Activated CD8-positive, alpha-beta T cell treated with anti-CD3 and anti-CD28 coated beads for 36 hours (primary cell): ENCODE data around the gene MAP7D3. TPM values are rescaled to one million over a fixed set of nuclear protein-coding genes. Genes with fewer than 3 reads are reported as not detected.

Experiments
- ATAC-seq: fragments of 200-7000 bp; cut with Tn5 transposase; one replicate; pipeline ENCODE4 v1.10.0; 2021; ENCODE audit warnings: mild to moderate bottlenecking, moderate library complexity
- CTCF ChIA-PET: fragments of 350-600 bp; sonication (Branson Sonifier 250); formaldehyde crosslinking; loops from one replicate; lab custom pipeline; 2021; ENCODE audit warnings: antibody characterized with exemption; lab: Charles Lee
- POLR2A ChIA-PET: fragments of 350-600 bp; sonication (Branson Sonifier 250); formaldehyde crosslinking; loops from one replicate; lab custom pipeline; 2021; ENCODE audit warnings: antibody characterized with exemption; lab: Charles Lee
- DNase-seq: peaks from one replicate; pipeline ENCODE4 v3.0.0-alpha.2; 2020
- H3K27ac Mint-ChIP-seq: one replicate; pipeline ENCODE4 v1.8.0; 2021; ENCODE audit warnings: mild to moderate bottlenecking, mixed read lengths
- H3K27me3 Mint-ChIP-seq: one replicate; pipeline ENCODE4 v1.8.0; 2021; ENCODE audit warnings: mixed read lengths
- H3K36me3 Mint-ChIP-seq: one replicate; pipeline ENCODE4 v1.8.0; 2021; ENCODE audit warnings: low read depth, mixed read lengths
- H3K4me1 Mint-ChIP-seq: one replicate; pipeline ENCODE4 v1.8.0; 2021; ENCODE audit warnings: low read depth, mixed read lengths
- H3K4me3 Mint-ChIP-seq: one replicate; pipeline ENCODE4 v1.8.0; 2021; ENCODE audit warnings: mild to moderate bottlenecking, moderate library complexity, mixed read lengths
- H3K9me3 Mint-ChIP-seq: one replicate; pipeline ENCODE4 v1.8.0; 2021; ENCODE audit warnings: mixed read lengths
- CTCF ChIP-seq: fragments of 200-600 bp; IDR thresholded peaks from one replicate; pipeline ENCODE4 v1.8.0; 2022; ENCODE audit warnings: antibody characterized with exemption, mild to moderate bottlenecking
- intact Hi-C: fragments of 100-400 bp; cut with micrococcal nuclease; formaldehyde crosslinking; loops from one replicate; pipeline ENCODE4 v1.10.0; 2022
- total RNA-seq, 2 experiments: library from RNA; stranded (reverse); gene quantifications; one replicate each; pipeline ENCODE4 v1.2.3, GENCODE V29; 2021

The MAP7D3 gene
- total RNA-seq, 2 experiments from 2014 or later, result 13.4 to 14.2 TPM

GRCh38 chrX:136183172-136183571 lies 68.0 kb downstream of the MAP7D3 start:
- H3K27me3 Mint-ChIP-seq, result no peaks in the 10 kb centered on the region
- POLR2A ChIA-PET, result no interaction called here
- no peaks in the 10 kb centered on the region for H3K36me3 Mint-ChIP-seq
- H3K4me1 Mint-ChIP-seq, result peaks cover 4% of the 10 kb centered on the region
- DNase-seq (no peak), ATAC-seq (no peak)
- intact Hi-C loops, result no loop called here
- H3K4me3 Mint-ChIP-seq, result no peak overlapping the region
- TF ChIP-seq CTCF, result no peak
- no peaks in the 10 kb centered on the region for H3K9me3 Mint-ChIP-seq
- CTCF ChIA-PET, result interaction anchor here (1.2 kb wide), 1 partner anchor 155 kb away, joined by 3 read pairs; no protein-coding TSS in a partner anchor
- no peak overlapping the region for H3K27ac Mint-ChIP-seq

- ATAC-seq, result no peak
- POLR2A ChIA-PET, result interaction anchor here (0.6 kb wide), 1 partner anchor 1451 kb away, joined by 3 read pairs; no protein-coding TSS in a partner anchor
- Mint-ChIP-seq H3K36me3 (no peaks in the 10 kb centered on the region), H3K27ac (no peak overlapping the region), H3K4me1 (peaks cover 4% of the 10 kb centered on the region), H3K27me3 (no peaks in the 10 kb centered on the region), H3K9me3 (no peaks in the 10 kb centered on the region), H3K4me3 (no peak overlapping the region)
- intact Hi-C loops, result no loop called here
- no peak for DNase-seq
- no peak for TF ChIP-seq CTCF
- CTCF ChIA-PET, result interaction anchor here (0.8 to 1.2 kb wide), 2 partner anchors 86 to 154 kb away, joined by 3 read pairs; no protein-coding TSS in a partner anchor
Observed at GRCh38 chrX:136182414-136182813, 68.8 kb downstream of the MAP7D3 start.

GRCh38 chrX:136179133-136179532 lies 72.1 kb downstream of the MAP7D3 start:
- Mint-ChIP-seq H3K4me3 (no peak overlapping the region), H3K4me1 (no peaks in the 10 kb centered on the region), H3K9me3 (no peaks in the 10 kb centered on the region), H3K27me3 (no peaks in the 10 kb centered on the region), H3K27ac (no peak overlapping the region), H3K36me3 (no peaks in the 10 kb centered on the region)
- CTCF ChIA-PET, result no interaction called here
- DNase-seq (no peak), ATAC-seq (no peak)
- POLR2A ChIA-PET, result no interaction called here
- intact Hi-C loops, result no loop called here
- no peak for TF ChIP-seq CTCF

- CTCF ChIA-PET, result no interaction called here
- no peaks in the 10 kb centered on the region for H3K27me3 Mint-ChIP-seq
- no peak overlapping the region for H3K27ac Mint-ChIP-seq
- no peak for TF ChIP-seq CTCF
- H3K9me3 Mint-ChIP-seq, result no peaks in the 10 kb centered on the region
- DNase-seq (no peak), ATAC-seq (no peak)
- no peaks in the 10 kb centered on the region for H3K4me1 Mint-ChIP-seq
- H3K4me3 Mint-ChIP-seq, result no peak overlapping the region
- no peaks in the 10 kb centered on the region for H3K36me3 Mint-ChIP-seq
- intact Hi-C loops, result no loop called here
- POLR2A ChIA-PET, result no interaction called here
Observed at GRCh38 chrX:136176399-136176825, 74.8 kb downstream of the MAP7D3 start.

- POLR2A ChIA-PET, result no interaction called here
- H3K27me3 Mint-ChIP-seq, result no peaks in the 10 kb centered on the region
- H3K4me1 Mint-ChIP-seq, result no peaks in the 10 kb centered on the region
- H3K27ac Mint-ChIP-seq, result no peak overlapping the region
- DNase-seq, result no peak
- no peaks in the 10 kb centered on the region for H3K36me3 Mint-ChIP-seq
- H3K4me3 Mint-ChIP-seq, result no peak overlapping the region
- no peak for TF ChIP-seq CTCF
- CTCF ChIA-PET, result interaction anchor here (0.8 to 1.0 kb wide), 2 partner anchors 8 to 143 kb away, joined by 3 to 5 read pairs; no protein-coding TSS in a partner anchor
- no peak for ATAC-seq
- H3K9me3 Mint-ChIP-seq, result no peaks in the 10 kb centered on the region
- intact Hi-C loops, result no loop called here
Observed at GRCh38 chrX:136171420-136171819, 79.8 kb downstream of the MAP7D3 start.
